ENCODE data around the gene JMJD8.

DNA sequence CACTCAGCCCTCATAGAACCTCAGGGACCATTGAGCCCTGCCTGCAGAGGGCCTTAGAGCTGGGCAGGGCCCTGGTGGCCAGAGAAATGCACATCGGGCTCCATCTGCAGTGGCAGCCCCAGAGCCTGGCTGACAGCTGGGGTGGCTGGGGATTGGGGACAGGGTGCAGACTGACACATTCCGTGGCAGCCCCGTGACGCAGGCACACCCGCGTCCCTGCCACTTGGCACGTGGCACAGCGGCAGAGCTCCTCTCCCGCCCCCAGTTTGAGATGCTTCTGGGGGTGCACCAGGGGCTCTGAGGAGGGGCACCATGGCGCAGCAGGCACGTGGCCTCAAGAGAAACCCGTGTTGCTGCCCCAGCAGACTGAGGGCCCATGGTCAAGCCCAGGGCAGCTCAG, 19.3 kb upstream of the JMJD8 start:
- no peak for TF ChIP-seq RAD21 (IDR thresholded peaks at IDR 0.05; ENCODE audit: low read depth)
- TF ChIP-seq, protein P1, sequence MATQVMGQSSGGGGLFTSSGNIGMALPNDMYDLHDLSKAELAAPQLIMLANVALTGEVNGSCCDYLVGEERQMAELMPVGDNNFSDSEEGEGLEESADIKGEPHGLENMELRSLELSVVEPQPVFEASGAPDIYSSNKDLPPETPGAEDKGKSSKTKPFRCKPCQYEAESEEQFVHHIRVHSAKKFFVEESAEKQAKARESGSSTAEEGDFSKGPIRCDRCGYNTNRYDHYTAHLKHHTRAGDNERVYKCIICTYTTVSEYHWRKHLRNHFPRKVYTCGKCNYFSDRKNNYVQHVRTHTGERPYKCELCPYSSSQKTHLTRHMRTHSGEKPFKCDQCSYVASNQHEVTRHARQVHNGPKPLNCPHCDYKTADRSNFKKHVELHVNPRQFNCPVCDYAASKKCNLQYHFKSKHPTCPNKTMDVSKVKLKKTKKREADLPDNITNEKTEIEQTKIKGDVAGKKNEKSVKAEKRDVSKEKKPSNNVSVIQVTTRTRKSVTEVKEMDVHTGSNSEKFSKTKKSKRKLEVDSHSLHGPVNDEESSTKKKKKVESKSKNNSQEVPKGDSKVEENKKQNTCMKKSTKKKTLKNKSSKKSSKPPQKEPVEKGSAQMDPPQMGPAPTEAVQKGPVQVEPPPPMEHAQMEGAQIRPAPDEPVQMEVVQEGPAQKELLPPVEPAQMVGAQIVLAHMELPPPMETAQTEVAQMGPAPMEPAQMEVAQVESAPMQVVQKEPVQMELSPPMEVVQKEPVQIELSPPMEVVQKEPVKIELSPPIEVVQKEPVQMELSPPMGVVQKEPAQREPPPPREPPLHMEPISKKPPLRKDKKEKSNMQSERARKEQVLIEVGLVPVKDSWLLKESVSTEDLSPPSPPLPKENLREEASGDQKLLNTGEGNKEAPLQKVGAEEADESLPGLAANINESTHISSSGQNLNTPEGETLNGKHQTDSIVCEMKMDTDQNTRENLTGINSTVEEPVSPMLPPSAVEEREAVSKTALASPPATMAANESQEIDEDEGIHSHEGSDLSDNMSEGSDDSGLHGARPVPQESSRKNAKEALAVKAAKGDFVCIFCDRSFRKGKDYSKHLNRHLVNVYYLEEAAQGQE (IDR thresholded peaks at IDR 0.05; ENCODE audit: low read depth): no peak
- TF ChIP-seq, protein P2, sequence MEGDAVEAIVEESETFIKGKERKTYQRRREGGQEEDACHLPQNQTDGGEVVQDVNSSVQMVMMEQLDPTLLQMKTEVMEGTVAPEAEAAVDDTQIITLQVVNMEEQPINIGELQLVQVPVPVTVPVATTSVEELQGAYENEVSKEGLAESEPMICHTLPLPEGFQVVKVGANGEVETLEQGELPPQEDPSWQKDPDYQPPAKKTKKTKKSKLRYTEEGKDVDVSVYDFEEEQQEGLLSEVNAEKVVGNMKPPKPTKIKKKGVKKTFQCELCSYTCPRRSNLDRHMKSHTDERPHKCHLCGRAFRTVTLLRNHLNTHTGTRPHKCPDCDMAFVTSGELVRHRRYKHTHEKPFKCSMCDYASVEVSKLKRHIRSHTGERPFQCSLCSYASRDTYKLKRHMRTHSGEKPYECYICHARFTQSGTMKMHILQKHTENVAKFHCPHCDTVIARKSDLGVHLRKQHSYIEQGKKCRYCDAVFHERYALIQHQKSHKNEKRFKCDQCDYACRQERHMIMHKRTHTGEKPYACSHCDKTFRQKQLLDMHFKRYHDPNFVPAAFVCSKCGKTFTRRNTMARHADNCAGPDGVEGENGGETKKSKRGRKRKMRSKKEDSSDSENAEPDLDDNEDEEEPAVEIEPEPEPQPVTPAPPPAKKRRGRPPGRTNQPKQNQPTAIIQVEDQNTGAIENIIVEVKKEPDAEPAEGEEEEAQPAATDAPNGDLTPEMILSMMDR (IDR thresholded peaks at IDR 0.05 in 2 of 3, conservative IDR thresholded peaks at IDR 0.05 in 1 of 3; ENCODE audit: borderline replicate concordance in 1 of 3, insufficient read depth in 1 of 3, low read depth in 2 of 3, low read length in 2 of 3): no peak
- no peak for TF ChIP-seq EGR1 (IDR thresholded peaks at IDR 0.05; ENCODE audit: low read depth)
- TF ChIP-seq, protein P3, sequence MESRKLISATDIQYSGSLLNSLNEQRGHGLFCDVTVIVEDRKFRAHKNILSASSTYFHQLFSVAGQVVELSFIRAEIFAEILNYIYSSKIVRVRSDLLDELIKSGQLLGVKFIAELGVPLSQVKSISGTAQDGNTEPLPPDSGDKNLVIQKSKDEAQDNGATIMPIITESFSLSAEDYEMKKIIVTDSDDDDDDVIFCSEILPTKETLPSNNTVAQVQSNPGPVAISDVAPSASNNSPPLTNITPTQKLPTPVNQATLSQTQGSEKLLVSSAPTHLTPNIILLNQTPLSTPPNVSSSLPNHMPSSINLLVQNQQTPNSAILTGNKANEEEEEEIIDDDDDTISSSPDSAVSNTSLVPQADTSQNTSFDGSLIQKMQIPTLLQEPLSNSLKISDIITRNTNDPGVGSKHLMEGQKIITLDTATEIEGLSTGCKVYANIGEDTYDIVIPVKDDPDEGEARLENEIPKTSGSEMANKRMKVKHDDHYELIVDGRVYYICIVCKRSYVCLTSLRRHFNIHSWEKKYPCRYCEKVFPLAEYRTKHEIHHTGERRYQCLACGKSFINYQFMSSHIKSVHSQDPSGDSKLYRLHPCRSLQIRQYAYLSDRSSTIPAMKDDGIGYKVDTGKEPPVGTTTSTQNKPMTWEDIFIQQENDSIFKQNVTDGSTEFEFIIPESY (IDR thresholded peaks at IDR 0.05; ENCODE audit: extremely low read depth, insufficient replicate concordance, low read length): no peak
- TF ChIP-seq, protein P4, sequence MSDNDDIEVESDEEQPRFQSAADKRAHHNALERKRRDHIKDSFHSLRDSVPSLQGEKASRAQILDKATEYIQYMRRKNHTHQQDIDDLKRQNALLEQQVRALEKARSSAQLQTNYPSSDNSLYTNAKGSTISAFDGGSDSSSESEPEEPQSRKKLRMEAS (IDR thresholded peaks at IDR 0.05): no peak
- TF ChIP-seq EZH2 (IDR thresholded peaks at IDR 0.05): no peak
- TF ChIP-seq POLR2A (IDR thresholded peaks at IDR 0.05; ENCODE audit: borderline replicate concordance, extremely low read depth, insufficient read depth, insufficient read length): no peak
- no peak for TF ChIP-seq POLR2AphosphoS5 (IDR thresholded peaks at IDR 0.05; ENCODE audit: low read depth, low read length)

Data from HCT116 (cell line).